Loucy (cell line): ENCODE results near the gene PAK5.

Source experiments
- H2AFZ ChIP-seq: fragments of 200-600 bp; sonication (generic); 2 replicates; pipeline ENCODE4 v1.6.0; 2016; ENCODE audit warnings: antibody characterized with exemption, mild to moderate bottlenecking, low read length, moderate library complexity
- H3F3A ChIP-seq: fragments of 200-600 bp; 2 replicates; pipeline ENCODE4 v1.6.0; 2016; ENCODE audit warnings: antibody characterized with exemption, low read depth, mild to moderate bottlenecking
- H3K27me3 ChIP-seq: fragments of 200-600 bp; sonication (generic); 2 replicates; pipeline ENCODE4 v1.6.1; 2014; ENCODE audit warnings: low read length, mild to moderate bottlenecking; ENCODE audit not compliant: insufficient read depth, poor library complexity, severe bottlenecking
- H3K36me3 ChIP-seq: fragments of 200-600 bp; sonication (generic); 2 replicates; pipeline ENCODE4 v1.6.1; 2016; ENCODE audit warnings: low read length; ENCODE audit not compliant: insufficient read depth
- H3K4me1 ChIP-seq: fragments of 200-600 bp; sonication (generic); 2 replicates; pipeline ENCODE4 v1.5.1; 2014; ENCODE audit warnings: low read length, mild to moderate bottlenecking; ENCODE audit not compliant: insufficient read depth, poor library complexity, severe bottlenecking
- H3K4me2 ChIP-seq: fragments of 200-600 bp; sonication (generic); 2 replicates; pipeline ENCODE4 v1.6.0; 2014; ENCODE audit warnings: antibody characterized with exemption, low read length, low read depth, mild to moderate bottlenecking; ENCODE audit not compliant: poor library complexity, severe bottlenecking
- H3K4me3 ChIP-seq: fragments of 200-600 bp; sonication (generic); 2 replicates; pipeline ENCODE4 v1.5.1; 2014; ENCODE audit warnings: low read length, mild to moderate bottlenecking, mixed read lengths; ENCODE audit not compliant: poor library complexity, severe bottlenecking
- H3K79me2 ChIP-seq: fragments of 200-600 bp; sonication (generic); 2 replicates; pipeline ENCODE4 v1.6.1; 2014; ENCODE audit warnings: low read length; ENCODE audit not compliant: insufficient read depth
- H3K9ac ChIP-seq: fragments of 200-600 bp; sonication (generic); 2 replicates; pipeline ENCODE4 v1.6.0; 2014; ENCODE audit warnings: mild to moderate bottlenecking, low read depth, low read length, moderate library complexity; ENCODE audit not compliant: poor library complexity, severe bottlenecking
- H3K9me2 ChIP-seq: fragments of 200-600 bp; sonication (generic); replicated peaks from 2 replicates; pipeline ENCODE4 v1.6.1; 2016; ENCODE audit warnings: low read depth, low read length, mixed read lengths
- H3K9me3 ChIP-seq: fragments of 200-600 bp; sonication (generic); 2 replicates; pipeline ENCODE4 v1.6.1; 2014; ENCODE audit warnings: mild to moderate bottlenecking, antibody characterized with exemption, low read length, low read depth; ENCODE audit not compliant: insufficient read depth
- H4K20me1 ChIP-seq: fragments of 200-600 bp; sonication (generic); 2 replicates; pipeline ENCODE4 v1.6.0; 2014; ENCODE audit warnings: antibody characterized with exemption, low read length, mild to moderate bottlenecking; ENCODE audit not compliant: insufficient read depth, poor library complexity, severe bottlenecking
- CTCF ChIP-seq: fragments of 200-600 bp; sonication (generic); conservative IDR thresholded peaks from 2 replicates; pipeline ENCODE4 v1.5.1; 2014; ENCODE audit warnings: mild to moderate bottlenecking, antibody characterized with exemption, low read length
- EZH2phosphoT487 ChIP-seq: fragments of 200-600 bp; IDR thresholded peaks from 2 replicates; pipeline ENCODE4 v1.6.1; 2018; ENCODE audit warnings: antibody characterized with exemption, mild to moderate bottlenecking, moderate library complexity, borderline replicate concordance

Gene PAK5

GRCh38 chr20:9595763-9596162 lies 243.1 kb downstream of the PAK5 start:
- Histone ChIP-seq H3K9ac (no peak overlapping the region), H3F3A (no peaks in the 10 kb centered on the region), H4K20me1 (no peaks in the 10 kb centered on the region), H3K36me3 (no peaks in the 10 kb centered on the region), H3K4me1 (peaks cover 1% of the 10 kb centered on the region), H3K4me2 (no peak overlapping the region), H2AFZ (no peak overlapping the region), H3K4me3 (no peak overlapping the region), H3K27me3 (no peaks in the 10 kb centered on the region), H3K79me2 (no peaks in the 10 kb centered on the region), H3K9me2 (no peaks in the 10 kb centered on the region), H3K9me3 (peaks cover 3% of the 10 kb centered on the region; the same call in 1 of the 2 replicates)
- TF ChIP-seq EZH2phosphoT487 (no peak), CTCF (no peak)

- Histone ChIP-seq H3K9me2 (no peaks in the 10 kb centered on the region), H3K27me3 (no peaks in the 10 kb centered on the region), H3K4me3 (no peak overlapping the region), H4K20me1 (no peaks in the 10 kb centered on the region), H3K4me1 (peaks cover 10% of the 10 kb centered on the region), H3K36me3 (no peaks in the 10 kb centered on the region), H3K79me2 (no peaks in the 10 kb centered on the region), H3K9me3 (peaks cover 3% of the 10 kb centered on the region; the same call in 1 of the 2 replicates), H3K9ac (no peak overlapping the region), H3K4me2 (no peak overlapping the region), H2AFZ (no peak overlapping the region), H3F3A (no peaks in the 10 kb centered on the region)
- no peak for TF ChIP-seq CTCF
- TF ChIP-seq EZH2phosphoT487: no peak
Observed at GRCh38 chr20:9594284-9594875, 244.5 kb downstream of the PAK5 start.

GRCh38 chr20:9592419-9592818 lies 246.5 kb downstream of the PAK5 start:
- no peak overlapping the region for H2AFZ ChIP-seq
- no peak overlapping the region for H3K9ac ChIP-seq
- H3K9me3 ChIP-seq: no peaks in the 10 kb centered on the region
- H4K20me1 ChIP-seq: no peaks in the 10 kb centered on the region
- H3K79me2 ChIP-seq: no peaks in the 10 kb centered on the region
- no peak overlapping the region for H3K4me2 ChIP-seq
- no peak overlapping the region for H3K4me3 ChIP-seq
- H3K4me1 ChIP-seq: peaks cover 10% of the 10 kb centered on the region
- H3K9me2 ChIP-seq: no peaks in the 10 kb centered on the region
- no peaks in the 10 kb centered on the region for H3K36me3 ChIP-seq
- TF ChIP-seq EZH2phosphoT487 (no peak), CTCF (no peak)
- no peaks in the 10 kb centered on the region for H3F3A ChIP-seq
- H3K27me3 ChIP-seq: no peaks in the 10 kb centered on the region
